ENCODE data around the gene IQGAP3. TPM values are rescaled to one million over a fixed set of nuclear protein-coding genes. Genes with fewer than 3 reads are reported as not detected.

IQGAP3 gene
- total RNA-seq, 1 experiment from 2014 or later, result 25.6 TPM

GRCh38 chr1:156591432-156592157 lies 19.2 kb upstream of the IQGAP3 start, which contains the start of gene NAXE:
Gene NAXE, plus strand, starts transcription at chr1:156591776. Its CDS starts 29 bp downstream, at chr1:156591805.
- Histone ChIP-seq H3K9me3 (ENCODE audit: control insufficient read depth, insufficient read depth, low read depth, low read length) (no peaks in the 10 kb centered on the region), H3K4me3 (ENCODE audit: low read depth in 2 of 2, low read length in 2 of 2) (peak within 1 kb of the TSS; percentile 71 to 84), H3K4me1 (ENCODE audit: control insufficient read depth, insufficient read depth, low read length) (peaks cover 30% of the 10 kb centered on the region), H3K27ac (ENCODE audit: low read length) (peak within 1 kb of the TSS; percentile 99), H3K27me3 (ENCODE audit: control insufficient read depth, insufficient read depth, low read length) (no peaks in the 10 kb centered on the region), H3K36me3 (ENCODE audit: control insufficient read depth, insufficient read depth, low read length) (peaks cover 9% of the 10 kb centered on the region)
- ChIA-PET CTCF (no interaction called here), POLR2A (interaction anchor here (0.7 to 1.0 kb wide), 2 partner anchors 8 to 85 kb away, joined by 4 read pairs; no protein-coding TSS in a partner anchor)
- in situ Hi-C loops (cut with HindIII; ENCODE audit: low pct_unique_long_range_greater_than_20kb, low sequenced_read_pairs) (no loop called here), intact Hi-C loops (cut with micrococcal nuclease; ENCODE audit: unreplicated experiment) (no loop called here)
- BruUV-seq (replicated peaks), result no TSS peak
- TF ChIP-seq CTCF (IDR thresholded peaks at IDR 0.05) (no peak), TCF7L2 (IDR thresholded peaks at IDR 0.05; ENCODE audit: low read depth, low read length) (0 out of 2 replicates have a peak, but pooled peaks have one; percentile 25), REST (IDR thresholded peaks at IDR 0.05; ENCODE audit: insufficient read depth in 1 of 2, low read depth in 2 of 2, low read length in 1 of 2) (no peak), POLR2AphosphoS5 (IDR thresholded peaks at IDR 0.05; ENCODE audit: low read depth, low read length) (peak; percentile 90), SIN3A (IDR thresholded peaks at IDR 0.05; ENCODE audit: borderline replicate concordance, insufficient read depth, low read depth, low read length) (peak; percentile 89; the same call in 1 of the 2 replicates)
- ATAC-seq, result peak; percentile 90
- DNase-seq (ENCODE audit: low read depth, low spot score), result no peak

- ATAC-seq (peak; percentile 40; the same call in 1 of the 2 replicates), DNase-seq (ENCODE audit: low read depth, low spot score) (no peak)
- intact Hi-C loops (cut with micrococcal nuclease; ENCODE audit: unreplicated experiment), result no loop called here
- Histone ChIP-seq H3K36me3 (ENCODE audit: control insufficient read depth, insufficient read depth, low read length) (peaks cover 9% of the 10 kb centered on the region), H3K4me1 (ENCODE audit: control insufficient read depth, insufficient read depth, low read length) (peaks cover 32% of the 10 kb centered on the region), H3K27me3 (ENCODE audit: control insufficient read depth, insufficient read depth, low read length) (no peaks in the 10 kb centered on the region), H3K9me3 (ENCODE audit: control insufficient read depth, insufficient read depth, low read depth, low read length) (no peaks in the 10 kb centered on the region), H3K4me3 (ENCODE audit: low read depth in 2 of 2, low read length in 2 of 2) (peak overlapping the region; percentile 71 to 84), H3K27ac (ENCODE audit: low read length) (peak overlapping the region; percentile 99)
- no peak for TF ChIP-seq SIN3A (IDR thresholded peaks at IDR 0.05; ENCODE audit: borderline replicate concordance, insufficient read depth, low read depth, low read length)
- no peak for TF ChIP-seq CTCF (IDR thresholded peaks at IDR 0.05)
- no peak for TF ChIP-seq POLR2AphosphoS5 (IDR thresholded peaks at IDR 0.05; ENCODE audit: low read depth, low read length)
- TF ChIP-seq TCF7L2 (IDR thresholded peaks at IDR 0.05; ENCODE audit: low read depth, low read length), result no peak
- TF ChIP-seq REST (IDR thresholded peaks at IDR 0.05; ENCODE audit: insufficient read depth in 1 of 2, low read depth in 2 of 2, low read length in 1 of 2), result no peak
- BruUV-seq (replicated peaks), result no TSS peak
- CTCF ChIA-PET, result no interaction called here
- POLR2A ChIA-PET, result interaction anchor here (0.7 to 1.0 kb wide), 2 partner anchors 9 to 86 kb away, joined by 4 read pairs; no protein-coding TSS in a partner anchor
- in situ Hi-C loops (cut with HindIII; ENCODE audit: low pct_unique_long_range_greater_than_20kb, low sequenced_read_pairs), result no loop called here
Measured at GRCh38 chr1:156591181-156591431, 18.7 kb upstream of the IQGAP3 start.
